Activated CD8-positive, alpha-beta memory T cell treated with anti-CD3 and anti-CD28 coated beads, Interleukin-2, amount 50 U/mL, for 24 hours (primary cell): ENCODE results near the gene PCSK6.

Source experiments
- DNase-seq: peaks from one replicate; pipeline ENCODE4 v3.0.0-alpha.2; 2020; ENCODE audit errors: extremely low read depth

The PCSK6 gene

GRCh38 chr15:101401286-101401685 is 88.2 kb downstream of the PCSK6 start:
- DNase-seq = no peak

GRCh38 chr15:101399431-101399830 is 90.1 kb downstream of the PCSK6 start:
- no peak for DNase-seq

- no peak for DNase-seq
Measured at GRCh38 chr15:101398247-101398646, 91.3 kb downstream of the PCSK6 start.

- no peak for DNase-seq
Measured at GRCh38 chr15:101397521-101398003, 91.9 kb downstream of the PCSK6 start.

- no peak for DNase-seq
Measured at GRCh38 chr15:101396484-101397261, 92.8 kb downstream of the PCSK6 start.

- no peak for DNase-seq
Measured at GRCh38 chr15:101394654-101395053, 94.9 kb downstream of the PCSK6 start.

GRCh38 chr15:101394056-101394630 is 95.4 kb downstream of the PCSK6 start:
- no peak for DNase-seq

GRCh38 chr15:101393172-101393571 is 96.3 kb downstream of the PCSK6 start:
- DNase-seq = no peak

- DNase-seq = no peak
Measured at GRCh38 chr15:101391981-101392640, 97.4 kb downstream of the PCSK6 start.

- DNase-seq = no peak
Measured at GRCh38 chr15:101391431-101391830, 98.1 kb downstream of the PCSK6 start.

GRCh38 chr15:101390462-101390861 is 99.0 kb downstream of the PCSK6 start:
- no peak for DNase-seq

GRCh38 chr15:101390060-101390459 is 99.4 kb downstream of the PCSK6 start:
- DNase-seq = no peak

GRCh38 chr15:101389362-101389761 is 100.1 kb downstream of the PCSK6 start:
- DNase-seq = no peak

GRCh38 chr15:101388046-101388445 is 101.5 kb downstream of the PCSK6 start:
- DNase-seq = no peak

- DNase-seq = no peak
Measured at GRCh38 chr15:101387574-101387973, 101.9 kb downstream of the PCSK6 start.

GRCh38 chr15:101386967-101387366 is 102.5 kb downstream of the PCSK6 start:
- no peak for DNase-seq

GRCh38 chr15:101386006-101386405 is 103.5 kb downstream of the PCSK6 start:
- no peak for DNase-seq

- DNase-seq = no peak
Measured at GRCh38 chr15:101384276-101384675, 105.2 kb downstream of the PCSK6 start.

- no peak for DNase-seq
Measured at GRCh38 chr15:101382544-101382943, 107.0 kb downstream of the PCSK6 start.

GRCh38 chr15:101381671-101382212 is 107.8 kb downstream of the PCSK6 start:
- no peak for DNase-seq

- DNase-seq = no peak
Measured at GRCh38 chr15:101380146-101380545, 109.4 kb downstream of the PCSK6 start.

GRCh38 chr15:101379647-101380046 is 109.9 kb downstream of the PCSK6 start:
- no peak for DNase-seq

- no peak for DNase-seq
Measured at GRCh38 chr15:101378879-101379278, 110.6 kb downstream of the PCSK6 start.
